Measurements from ENCODE around the gene GMPPA. TPM values are rescaled to one million over a fixed set of nuclear protein-coding genes. Genes with fewer than 3 reads are reported as not detected.

Gene GMPPA
- total RNA-seq, 2 experiments from 2014 or later, result 37.1 to 37.4 TPM

GRCh38 chr2:219551441-219552381, 53.0 kb downstream of the GMPPA start:
- intact Hi-C loops (cut with micrococcal nuclease), result loop anchor here (1.0 kb wide), 4 partner anchors 8 to 163 kb away; partner anchors contain the start of genes CHPF, GMPPA and STK11IP
- ChIA-PET POLR2A (interaction anchor here (0.6 kb wide), 2 partner anchors 8 to 165 kb away, joined by 3 read pairs; partner anchors contain the start of gene CHPF), CTCF (interaction anchor here (0.7 to 3.8 kb wide), 6 partner anchors 9 to 42 kb away, joined by 3 to 17 read pairs (median 6); partner anchors contain the start of genes CHPF and TMEM198)
- H3K27ac Mint-ChIP-seq, result no peak overlapping the region
- H3K4me3 Mint-ChIP-seq, result peak overlapping the region; percentile 68
- peaks cover 10% of the 10 kb centered on the region for H3K4me1 Mint-ChIP-seq (ENCODE audit: low read depth)
- DNase-seq, result peak; percentile 46
- peaks cover 37% of the 10 kb centered on the region for H3K27me3 Mint-ChIP-seq
- no peaks in the 10 kb centered on the region for H3K9me3 Mint-ChIP-seq
- no peaks in the 10 kb centered on the region for H3K36me3 Mint-ChIP-seq

GRCh38 chr2:219552382-219553167, 53.9 kb downstream of the GMPPA start:
- H3K27ac Mint-ChIP-seq, result no peak overlapping the region
- DNase-seq, result peak; percentile 85
- H3K27me3 Mint-ChIP-seq, result peaks cover 37% of the 10 kb centered on the region
- POLR2A ChIA-PET, result interaction anchor here (0.6 to 1.0 kb wide), 2 partner anchors 9 to 166 kb away, joined by 3 to 5 read pairs; partner anchors contain the start of genes CHPF and TMEM198
- H3K9me3 Mint-ChIP-seq, result no peaks in the 10 kb centered on the region
- intact Hi-C loops (cut with micrococcal nuclease), result loop anchor here (1.0 kb wide), 4 partner anchors 9 to 164 kb away; partner anchors contain the start of genes CHPF, GMPPA and STK11IP
- no peaks in the 10 kb centered on the region for H3K36me3 Mint-ChIP-seq
- peak overlapping the region; percentile 68 for H3K4me3 Mint-ChIP-seq
- peaks cover 10% of the 10 kb centered on the region for H3K4me1 Mint-ChIP-seq (ENCODE audit: low read depth)
- CTCF ChIA-PET, result interaction anchor here (0.7 to 3.8 kb wide), 4 partner anchors 8 to 42 kb away, joined by 4 to 17 read pairs (median 10); partner anchors contain the start of genes CHPF and TMEM198

GRCh38 chr2:219553168-219553417, 54.4 kb downstream of the GMPPA start:
- no peak overlapping the region for H3K27ac Mint-ChIP-seq
- H3K9me3 Mint-ChIP-seq, result no peaks in the 10 kb centered on the region
- peaks cover 10% of the 10 kb centered on the region for H3K4me1 Mint-ChIP-seq (ENCODE audit: low read depth)
- intact Hi-C loops (cut with micrococcal nuclease), result no loop called here
- no peak overlapping the region for H3K4me3 Mint-ChIP-seq
- H3K27me3 Mint-ChIP-seq, result peaks cover 37% of the 10 kb centered on the region
- CTCF ChIA-PET, result interaction anchor here (1.2 to 3.8 kb wide), 3 partner anchors 10 to 43 kb away, joined by 4 to 17 read pairs (median 17); partner anchors contain the start of genes CHPF and TMEM198
- POLR2A ChIA-PET, result interaction anchor here (1.0 kb wide), 1 partner anchor 10 kb away, joined by 5 read pairs; the partner anchor contains the start of genes CHPF and TMEM198
- no peaks in the 10 kb centered on the region for H3K36me3 Mint-ChIP-seq
- no peak for DNase-seq

- no peak for DNase-seq
- Mint-ChIP-seq H3K36me3 (no peaks in the 10 kb centered on the region), H3K9me3 (no peaks in the 10 kb centered on the region), H3K27me3 (peaks cover 34% of the 10 kb centered on the region), H3K27ac (no peak overlapping the region), H3K4me1 (ENCODE audit: low read depth) (peaks cover 10% of the 10 kb centered on the region), H3K4me3 (peak overlapping the region; percentile 26)
- ChIA-PET CTCF (interaction anchor here (1.3 to 3.8 kb wide), 2 partner anchors 10 to 12 kb away, joined by 4 to 17 read pairs; partner anchors contain the start of genes CHPF and TMEM198), POLR2A (no interaction called here)
- intact Hi-C loops (cut with micrococcal nuclease), result no loop called here
These were observed 54.8 kb downstream of the GMPPA start for GRCh38 chr2:219553463-219553963.

DNA sequence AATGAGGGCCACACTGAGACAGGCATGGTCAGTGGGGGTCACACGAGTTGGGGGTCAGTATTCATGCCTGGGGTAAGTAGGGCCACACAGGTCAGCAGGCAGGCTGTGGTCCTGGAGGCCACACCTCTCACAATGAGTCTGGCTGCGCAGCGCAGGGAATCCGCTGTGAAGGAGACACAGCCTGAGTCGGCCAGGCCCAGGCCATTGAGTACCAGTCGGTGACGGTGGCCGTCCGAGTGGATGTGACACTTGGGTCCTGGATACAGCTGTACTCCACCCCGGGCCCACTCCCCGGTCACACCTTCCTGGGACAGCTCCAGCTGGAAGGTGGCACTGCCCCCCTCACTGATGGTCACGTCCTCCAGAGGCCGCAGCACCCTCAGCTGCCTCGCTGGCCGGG, 55.7 kb downstream of the GMPPA start:
- intact Hi-C loops (cut with micrococcal nuclease), result no loop called here
- H3K27me3 Mint-ChIP-seq, result peaks cover 30% of the 10 kb centered on the region
- H3K36me3 Mint-ChIP-seq, result no peaks in the 10 kb centered on the region
- no peak overlapping the region for H3K27ac Mint-ChIP-seq
- no peak overlapping the region for H3K4me3 Mint-ChIP-seq
- H3K4me1 Mint-ChIP-seq (ENCODE audit: low read depth), result peaks cover 10% of the 10 kb centered on the region
- no peak for DNase-seq
- ChIA-PET CTCF (interaction anchor here (0.6 to 3.8 kb wide), 4 partner anchors 11 to 274 kb away, joined by 3 to 17 read pairs (median 4); partner anchors contain the start of genes CHPF and TMEM198), POLR2A (no interaction called here)
- H3K9me3 Mint-ChIP-seq, result no peaks in the 10 kb centered on the region

- ChIA-PET CTCF (interaction anchor here (1.3 to 1.4 kb wide), 2 partner anchors 15 to 86 kb away, joined by 3 read pairs; no protein-coding TSS in a partner anchor), POLR2A (no interaction called here)
- Mint-ChIP-seq H3K27ac (no peak overlapping the region), H3K4me1 (ENCODE audit: low read depth) (peaks cover 10% of the 10 kb centered on the region), H3K27me3 (peaks cover 29% of the 10 kb centered on the region), H3K36me3 (no peaks in the 10 kb centered on the region), H3K4me3 (no peak overlapping the region), H3K9me3 (no peaks in the 10 kb centered on the region)
- DNase-seq, result no peak
- intact Hi-C loops (cut with micrococcal nuclease), result no loop called here
These were observed 57.3 kb downstream of the GMPPA start for GRCh38 chr2:219555956-219556355.

- Mint-ChIP-seq H3K36me3 (no peaks in the 10 kb centered on the region), H3K27me3 (peaks cover 27% of the 10 kb centered on the region), H3K27ac (no peak overlapping the region), H3K9me3 (no peaks in the 10 kb centered on the region), H3K4me1 (ENCODE audit: low read depth) (peaks cover 10% of the 10 kb centered on the region), H3K4me3 (no peak overlapping the region)
- ChIA-PET POLR2A (no interaction called here), CTCF (interaction anchor here (1.3 kb wide), 1 partner anchor 15 kb away, joined by 3 read pairs; no protein-coding TSS in a partner anchor)
- no peak for DNase-seq
- intact Hi-C loops (cut with micrococcal nuclease), result no loop called here
These were observed 57.7 kb downstream of the GMPPA start for GRCh38 chr2:219556413-219556812.

Small RNA genes lying within 50 kb of the gene (microRNA-seq; reads per million reads assigned to microRNA genes)
- not detected for gene MIR3132 (ENCODE audit: borderline microRNAs expressed, borderline number of aligned reads, borderline replicate concordance)

Other genes with a start within 250 kb of the GMPPA start
- gene TUBA4B, start 245.6 kb upstream of the GMPPA start, total RNA-seq, result not detected
- 100 to 1,000 TPM; 219 to 229 TPM for gene TUBA4A, start 245.0 kb upstream of the GMPPA start, total RNA-seq
- 10 to 100 TPM; 37.3 to 39.1 TPM for gene DNAJB2, start 219.5 kb upstream of the GMPPA start, total RNA-seq
- gene PTPRN, start 189.5 kb upstream of the GMPPA start, total RNA-seq, result under 1 TPM in 1 of 2 experiments, not detected in 1; 0.24 TPM
- not detected for gene RESP18, start 166.1 kb upstream of the GMPPA start, total RNA-seq
- 10 to 100 TPM; 71.6 to 74.2 TPM for gene DNPEP, start 111.0 kb upstream of the GMPPA start, total RNA-seq
- gene DES, start 80.5 kb upstream of the GMPPA start, total RNA-seq, result not detected
- gene SPEG, start 64.0 kb upstream of the GMPPA start, total RNA-seq, result 1 to 10 TPM; 1.1 to 1.7 TPM
- under 1 TPM in 1 of 2 experiments, not detected in 1; 0.07 TPM for gene ASIC4, start 15.6 kb downstream of the GMPPA start, total RNA-seq
- gene CHPF, start 44.9 kb downstream of the GMPPA start, total RNA-seq, result 10 to 100 TPM; 19.9 to 21.0 TPM
- 1 to 10 TPM; 2.6 to 4.4 TPM for gene TMEM198, start 45.1 kb downstream of the GMPPA start, total RNA-seq
- under 1 TPM; 0.83 to 0.94 TPM for gene OBSL1, start 72.6 kb downstream of the GMPPA start, total RNA-seq
- not detected for gene INHA, start 73.4 kb downstream of the GMPPA start, total RNA-seq
- 10 to 100 TPM; 28.7 to 28.9 TPM for gene STK11IP, start 99.0 kb downstream of the GMPPA start, total RNA-seq
- not detected for gene SLC4A3, start 128.7 kb downstream of the GMPPA start, total RNA-seq

All from activated CD4-positive, alpha-beta memory T cell treated with anti-CD3 and anti-CD28 coated beads for 36 hours (primary cell).